CD4-positive, CD25-positive, alpha-beta regulatory T cell (primary cell): Measurements from ENCODE around the gene NOTCH3. TPM values are rescaled to one million over a fixed set of nuclear protein-coding genes. Genes with fewer than 3 reads are reported as not detected.

Experiments
- ATAC-seq, 2 donors: fragments of 150-1000 bp; cut with Tn5 transposase; one replicate each; pipeline ENCODE4 v1.10.0; 2021; ENCODE audit warnings: low read depth in 2 of 2, moderate number of reproducible peaks in 2 of 2, moderate library complexity in 1 of 2
- DNase-seq, 3 donors: peaks; one replicate each; pipeline versions ENCODE4 v3.0.0 to v3.0.0-alpha.2; 2012 to 2022; ENCODE audit warnings: mixed read lengths in 1 of 3
- H3K27ac ChIP-seq: one replicate; pipeline ENCODE4 v1.7.0; 2013; ENCODE audit warnings: mild to moderate bottlenecking, low read length; ENCODE audit not compliant: insufficient read depth, poor library complexity, severe bottlenecking
- H3K27me3 ChIP-seq: one replicate; pipeline ENCODE4 v1.7.0; 2013; ENCODE audit warnings: low read length; ENCODE audit not compliant: control insufficient read depth, insufficient read depth
- H3K36me3 ChIP-seq: one replicate; pipeline ENCODE4 v1.7.0; 2013; ENCODE audit warnings: mild to moderate bottlenecking, low read length, moderate library complexity; ENCODE audit not compliant: control insufficient read depth, insufficient read depth
- H3K4me1 ChIP-seq: 2 replicates; pipeline ENCODE4 v1.7.0; 2013; ENCODE audit warnings: mild to moderate bottlenecking, low read length; ENCODE audit not compliant: insufficient read depth, control insufficient read depth, poor library complexity, severe bottlenecking
- H3K4me3 ChIP-seq: one replicate; pipeline ENCODE4 v1.7.0; 2013; ENCODE audit warnings: low read depth, mild to moderate bottlenecking, low read length, moderate library complexity
- H3K9me3 ChIP-seq, 2 experiments: 1 replicate in 1 of 2; 2 replicates in 1 of 2; pipeline ENCODE4 v1.7.0; 2013; ENCODE audit warnings: low read length in 2 of 2, mild to moderate bottlenecking in 1 of 2, moderate library complexity in 1 of 2; ENCODE audit not compliant: control insufficient read depth in 2 of 2
- H3K27ac Mint-ChIP-seq, 3 donors: one replicate each; pipeline ENCODE4 v1.8.0; 2020 to 2022; ENCODE audit warnings: mild to moderate bottlenecking in 3 of 3, mixed read lengths in 3 of 3, moderate library complexity in 2 of 3
- H3K27me3 Mint-ChIP-seq: one replicate; pipeline ENCODE4 v1.8.0; 2022; ENCODE audit warnings: mild to moderate bottlenecking, mixed read lengths
- H3K36me3 Mint-ChIP-seq: one replicate; pipeline ENCODE4 v1.8.0; 2020; ENCODE audit warnings: mixed read lengths
- H3K4me1 Mint-ChIP-seq, 4 donors: one replicate each; pipeline ENCODE4 v1.8.0; 2020 to 2022; ENCODE audit warnings: mixed read lengths in 4 of 4, mild to moderate bottlenecking in 1 of 4
- H3K4me3 Mint-ChIP-seq, 4 donors: one replicate each; pipeline ENCODE4 v1.8.0; 2020 to 2022; ENCODE audit warnings: mild to moderate bottlenecking in 4 of 4, mixed read lengths in 4 of 4, moderate library complexity in 3 of 4
- H3K9me3 Mint-ChIP-seq, 7 donors: one replicate each; pipeline ENCODE4 v1.8.0; 2020 to 2022; ENCODE audit warnings: mixed read lengths in 7 of 7, mild to moderate bottlenecking in 3 of 7, moderate library complexity in 2 of 7
- polyA plus RNA-seq, 4 donors: library from polyadenylated mRNA; unstranded; fragments of 300-500 nt; fragmentation: Illumina TruSeq; gene quantifications; one replicate each; pipeline ENCODE4 v1.2.3, GENCODE V29; 2021
- total RNA-seq: library from RNA; stranded (reverse); gene quantifications from one replicate; pipeline ENCODE4 v1.2.3, GENCODE V29; 2022

The NOTCH3 gene
- total and polyA plus RNA-seq, 5 donors from 2014 or later, result not detected

DNA sequence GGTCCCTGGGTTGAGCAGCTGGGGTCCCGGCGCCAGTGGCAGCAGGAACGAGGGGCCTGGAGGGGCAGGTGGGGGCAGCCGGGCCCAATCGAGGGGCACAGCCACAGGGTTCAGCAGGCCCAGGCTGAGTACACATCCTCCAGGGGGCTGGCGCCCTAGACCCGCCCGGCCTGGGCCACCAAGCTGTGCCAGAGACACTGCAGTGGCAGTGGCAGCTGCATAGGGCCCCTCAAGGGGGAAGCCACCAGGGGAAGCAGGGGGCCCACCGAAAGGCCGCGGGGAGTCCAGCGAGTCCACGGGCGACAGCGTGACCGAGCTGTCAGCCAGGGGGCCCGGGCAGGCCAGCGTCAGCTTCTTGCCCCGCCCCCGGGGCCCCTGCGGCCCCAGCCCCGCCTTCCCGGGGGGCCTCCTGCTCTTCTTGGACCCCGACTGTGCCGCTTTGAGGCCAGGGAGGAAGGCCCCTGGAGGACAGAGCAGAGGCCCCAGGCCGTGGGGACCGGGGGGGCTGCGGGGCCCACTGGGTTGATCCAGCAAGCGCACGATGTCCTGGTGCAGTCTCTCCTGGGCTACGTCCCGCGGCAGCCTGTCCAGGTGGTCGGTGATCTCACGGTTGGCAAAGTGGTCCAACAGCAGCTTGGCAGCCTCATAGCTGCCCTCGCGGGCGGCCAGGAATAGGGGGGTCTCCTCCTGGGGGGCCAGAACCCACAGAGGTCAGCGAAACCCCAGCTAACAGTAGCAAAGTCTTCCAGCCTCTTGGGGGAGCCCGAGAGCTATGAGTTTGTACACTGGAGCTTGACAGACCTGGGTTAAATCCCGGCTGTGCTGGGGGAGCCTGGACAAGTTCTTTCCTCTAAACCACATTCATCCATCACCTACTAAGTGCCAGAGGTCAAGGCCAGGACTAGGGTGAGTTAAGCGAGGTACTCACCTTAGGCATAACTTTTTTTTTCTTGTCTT is 39.5 kb downstream of the NOTCH3 start:
- no peak overlapping the region for H3K4me3 Mint-ChIP-seq
- Histone ChIP-seq H3K9me3 (peaks cover 6 to 18% of the 10 kb centered on the region in 2 experiments), H3K27me3 (peaks cover 2% of the 10 kb centered on the region), H3K4me3 (no peak overlapping the region), H3K36me3 (no peaks in the 10 kb centered on the region), H3K4me1 (no peaks in the 10 kb centered on the region), H3K27ac (no peak overlapping the region)
- ATAC-seq (no peak), DNase-seq (no peak)
- peaks cover 4% of the 10 kb centered on the region for H3K27me3 Mint-ChIP-seq
- H3K9me3 Mint-ChIP-seq, result peaks cover 0 to 16% (median 0%) of the 10 kb centered on the region in 7 donors
- H3K27ac Mint-ChIP-seq, result no peak overlapping the region
- H3K36me3 Mint-ChIP-seq, result no peaks in the 10 kb centered on the region
- H3K4me1 Mint-ChIP-seq, result peaks cover 0 to 4% (median 0%) of the 10 kb centered on the region in 4 donors

DNA sequence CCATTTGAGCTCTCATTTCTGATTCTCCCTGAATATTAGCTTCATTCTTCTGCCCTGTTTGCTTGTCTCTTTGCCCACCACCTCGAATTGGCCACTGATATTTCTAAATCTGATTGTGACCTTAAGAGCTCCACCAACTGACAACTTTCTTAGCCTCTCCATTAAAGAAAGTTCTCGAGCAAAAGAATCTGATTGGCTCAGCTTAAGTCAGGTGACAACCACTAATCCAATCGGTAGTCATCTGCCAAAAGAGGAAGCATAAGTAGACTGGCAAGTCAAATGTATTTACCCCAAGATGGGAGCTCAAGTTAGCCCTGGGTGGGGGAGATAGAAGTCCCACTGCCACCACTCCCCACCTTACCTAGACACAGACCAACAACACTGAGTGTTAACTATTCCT is 41.5 kb downstream of the NOTCH3 start:
- no peaks in the 10 kb centered on the region for H3K4me1 ChIP-seq
- no peak for ATAC-seq
- H3K36me3 ChIP-seq, result no peaks in the 10 kb centered on the region
- no peak overlapping the region for H3K4me3 Mint-ChIP-seq
- no peak overlapping the region for H3K27ac ChIP-seq
- peaks cover 2% of the 10 kb centered on the region for H3K27me3 ChIP-seq
- no peaks in the 10 kb centered on the region for H3K36me3 Mint-ChIP-seq
- H3K27ac Mint-ChIP-seq, result no peak overlapping the region
- H3K27me3 Mint-ChIP-seq, result peaks cover 4% of the 10 kb centered on the region
- peaks cover 1 to 2% of the 10 kb centered on the region in 2 experiments for H3K9me3 ChIP-seq
- H3K4me1 Mint-ChIP-seq, result peaks cover 0 to 4% (median 0%) of the 10 kb centered on the region in 4 donors
- H3K9me3 Mint-ChIP-seq, result peaks cover 0 to 5% (median 0%) of the 10 kb centered on the region in 7 donors
- no peak overlapping the region for H3K4me3 ChIP-seq
- no peak for DNase-seq

DNA sequence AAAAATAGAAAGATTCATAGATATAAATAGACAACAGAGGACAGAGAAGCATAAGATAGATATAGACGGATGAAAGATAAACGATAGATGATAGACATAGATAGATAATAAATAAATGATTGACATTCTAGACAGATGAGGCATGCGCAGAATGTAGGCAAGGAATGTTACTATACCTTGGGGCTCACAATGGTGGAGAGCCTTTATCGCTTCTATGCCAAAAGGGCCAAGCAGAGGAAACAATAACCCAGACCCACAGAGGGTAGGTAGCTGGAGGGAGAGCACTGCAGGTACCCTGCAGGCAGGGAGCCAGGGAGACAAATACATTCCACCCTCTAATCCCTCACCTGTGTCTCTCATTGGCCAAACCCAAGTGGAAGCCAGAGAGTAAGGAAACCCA is 44.4 kb downstream of the NOTCH3 start:
- H3K36me3 ChIP-seq, result no peaks in the 10 kb centered on the region
- H3K4me1 Mint-ChIP-seq, result peaks cover 0 to 4% (median 0%) of the 10 kb centered on the region in 4 donors
- no peaks in the 10 kb centered on the region for H3K4me1 ChIP-seq
- peaks cover 8% of the 10 kb centered on the region for H3K27me3 Mint-ChIP-seq
- no peaks in the 10 kb centered on the region for H3K36me3 Mint-ChIP-seq
- peaks cover 3% of the 10 kb centered on the region for H3K27me3 ChIP-seq
- no peak overlapping the region for H3K27ac Mint-ChIP-seq
- ATAC-seq (no peak), DNase-seq (no peak)
- peaks cover 0 to 2% (median 0%) of the 10 kb centered on the region in 7 donors for H3K9me3 Mint-ChIP-seq
- H3K27ac ChIP-seq, result no peak overlapping the region
- no peak overlapping the region for H3K4me3 ChIP-seq
- H3K9me3 ChIP-seq, result peaks cover 2 to 4% of the 10 kb centered on the region in 2 experiments
- H3K4me3 Mint-ChIP-seq, result no peak overlapping the region

DNA sequence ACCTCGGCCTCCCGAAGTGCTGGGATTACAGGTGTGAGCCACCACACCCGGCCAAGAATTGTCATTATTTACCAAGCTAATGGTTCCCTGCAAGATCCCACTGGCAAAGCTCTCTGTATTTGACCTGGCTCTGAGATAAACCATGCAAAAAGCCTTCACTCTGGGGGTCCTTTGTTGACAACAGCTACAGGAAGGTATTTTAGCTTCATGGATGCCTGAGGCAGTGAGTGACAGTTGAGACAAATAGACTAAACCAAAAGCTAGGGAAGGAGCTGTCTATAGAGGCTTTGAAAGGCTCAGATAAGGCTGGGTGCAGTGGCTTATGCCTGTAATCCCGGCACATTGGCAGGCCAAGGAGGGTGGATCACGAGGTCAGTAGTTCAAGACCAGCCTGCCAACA is 45.5 kb downstream of the NOTCH3 start:
- Histone ChIP-seq H3K9me3 (peaks cover 2 to 4% of the 10 kb centered on the region in 2 experiments), H3K36me3 (no peaks in the 10 kb centered on the region), H3K4me3 (no peak overlapping the region), H3K27me3 (peaks cover 3% of the 10 kb centered on the region), H3K4me1 (no peaks in the 10 kb centered on the region), H3K27ac (no peak overlapping the region)
- DNase-seq (no peak), ATAC-seq (no peak)
- Mint-ChIP-seq H3K36me3 (no peaks in the 10 kb centered on the region), H3K27ac (no peak overlapping the region), H3K27me3 (peaks cover 8% of the 10 kb centered on the region), H3K4me1 (peaks cover 0 to 3% (median under 1%) of the 10 kb centered on the region in 4 donors), H3K9me3 (peaks cover 0 to 2% (median 0%) of the 10 kb centered on the region in 7 donors), H3K4me3 (no peak overlapping the region)

DNA sequence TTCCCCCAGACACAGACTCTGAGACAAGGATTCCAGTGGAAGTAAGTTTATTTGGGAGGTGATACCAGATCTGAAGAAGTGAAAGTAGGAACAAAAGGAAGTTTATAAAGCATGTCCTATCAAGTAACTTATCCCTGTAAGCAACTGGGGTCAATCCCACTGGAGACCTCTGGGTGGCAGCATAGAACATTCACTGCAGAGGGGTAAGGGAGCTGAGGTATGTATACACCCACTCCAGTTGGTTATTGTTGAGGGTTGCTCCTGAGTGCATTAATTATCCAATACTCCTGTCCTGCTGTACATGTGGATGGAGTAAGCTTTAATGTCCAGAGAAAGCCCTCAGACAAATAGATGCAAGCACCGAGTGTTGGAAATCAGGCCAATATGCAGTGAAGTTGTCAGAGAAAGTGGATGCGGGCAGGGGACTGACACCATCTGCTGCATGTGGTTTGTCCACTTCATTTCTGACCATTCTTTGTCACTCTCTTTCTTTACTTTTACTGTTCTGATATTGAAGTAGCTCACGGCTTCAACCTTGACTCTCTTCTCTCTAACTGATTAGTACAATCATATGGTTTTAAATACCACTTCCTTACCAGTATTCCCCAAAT is 46.7 kb downstream of the NOTCH3 start:
- Mint-ChIP-seq H3K27ac (no peak overlapping the region), H3K4me3 (no peak overlapping the region), H3K4me1 (peaks cover 0 to 4% (median 0%) of the 10 kb centered on the region in 4 donors), H3K36me3 (no peaks in the 10 kb centered on the region), H3K9me3 (peaks cover 0 to 2% (median 0%) of the 10 kb centered on the region in 7 donors), H3K27me3 (peaks cover 8% of the 10 kb centered on the region)
- ATAC-seq (no peak), DNase-seq (peak in 1 of 3 donors; percentile 44)
- H3K36me3 ChIP-seq, result no peaks in the 10 kb centered on the region
- H3K9me3 ChIP-seq, result peaks cover 2 to 4% of the 10 kb centered on the region in 2 experiments
- H3K4me3 ChIP-seq, result no peak overlapping the region
- peaks cover 3% of the 10 kb centered on the region for H3K27me3 ChIP-seq
- no peak overlapping the region for H3K27ac ChIP-seq
- H3K4me1 ChIP-seq, result no peaks in the 10 kb centered on the region

DNA sequence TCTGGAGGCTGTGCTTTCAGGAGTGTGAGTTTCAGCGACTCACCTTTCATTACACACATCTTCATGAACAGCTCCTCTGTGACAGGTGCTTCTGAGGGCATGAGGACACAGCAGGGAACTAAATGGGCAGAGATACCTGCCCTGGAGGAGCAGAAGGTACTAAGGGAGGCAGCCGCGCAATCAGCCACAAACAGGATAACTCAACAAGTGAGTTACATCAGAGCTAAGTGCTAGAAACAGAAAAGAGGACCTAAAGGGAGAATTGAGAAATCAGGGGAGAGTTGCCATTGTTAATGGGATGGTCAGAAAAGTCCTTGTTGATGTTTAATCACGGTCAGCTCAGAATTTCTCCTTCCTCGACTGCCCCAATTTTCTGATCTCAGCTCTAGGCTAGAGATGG is 51.1 kb downstream of the NOTCH3 start:
- Histone ChIP-seq H3K9me3 (peaks cover 2 to 4% of the 10 kb centered on the region in 2 experiments), H3K27me3 (peaks cover 2% of the 10 kb centered on the region), H3K4me3 (no peak overlapping the region), H3K4me1 (no peaks in the 10 kb centered on the region), H3K36me3 (no peaks in the 10 kb centered on the region), H3K27ac (no peak overlapping the region)
- Mint-ChIP-seq H3K27me3 (peaks cover 17% of the 10 kb centered on the region), H3K4me3 (no peak overlapping the region), H3K27ac (no peak overlapping the region), H3K9me3 (peaks cover 0 to 2% (median 0%) of the 10 kb centered on the region in 7 donors), H3K36me3 (no peaks in the 10 kb centered on the region), H3K4me1 (peaks cover 0 to 4% (median 0%) of the 10 kb centered on the region in 4 donors)
- no peak for ATAC-seq
- DNase-seq, result no peak

DNA sequence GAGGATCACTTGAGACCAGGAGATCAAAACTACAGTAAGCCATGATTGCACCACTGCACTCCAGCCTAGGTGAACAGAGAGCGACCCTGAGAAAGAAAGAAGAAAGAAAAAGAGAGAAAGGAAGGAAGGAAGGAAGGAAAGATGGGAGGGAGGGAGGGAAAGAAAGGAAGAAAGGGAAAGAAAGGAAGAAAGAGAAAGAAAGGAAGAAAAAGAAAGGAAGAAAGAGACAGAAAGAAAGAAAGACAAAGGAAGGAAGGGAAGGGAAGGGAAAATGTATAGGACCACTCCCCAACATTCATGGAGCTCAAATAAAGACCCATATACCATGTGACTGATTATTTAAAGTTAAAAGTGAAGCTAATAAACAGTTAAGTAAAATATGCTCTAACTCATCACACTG is 53.7 kb downstream of the NOTCH3 start:
- Mint-ChIP-seq H3K27me3 (peaks cover 10% of the 10 kb centered on the region), H3K4me1 (peaks cover 0 to 4% (median 0%) of the 10 kb centered on the region in 4 donors), H3K27ac (peak overlapping the region in 1 of 3 donors; percentile 36)

More for the DNA sequence above, 53.7 kb downstream of the NOTCH3 start:
- Histone ChIP-seq H3K4me3 (no peak overlapping the region), H3K4me1 (no peaks in the 10 kb centered on the region), H3K27me3 (no peaks in the 10 kb centered on the region), H3K9me3 (no peaks in the 10 kb centered on the region), H3K27ac (no peak overlapping the region), H3K36me3 (no peaks in the 10 kb centered on the region)
- ATAC-seq (no peak), DNase-seq (no peak)
- Mint-ChIP-seq H3K4me3 (no peak overlapping the region), H3K36me3 (no peaks in the 10 kb centered on the region), H3K9me3 (no peaks in the 10 kb centered on the region)
